Measurements from ENCODE around the gene WNT11.
A peak's percentile ranks its signal among the peaks of the same experiment; 100 is the strongest.

WNT11 gene

DNA sequence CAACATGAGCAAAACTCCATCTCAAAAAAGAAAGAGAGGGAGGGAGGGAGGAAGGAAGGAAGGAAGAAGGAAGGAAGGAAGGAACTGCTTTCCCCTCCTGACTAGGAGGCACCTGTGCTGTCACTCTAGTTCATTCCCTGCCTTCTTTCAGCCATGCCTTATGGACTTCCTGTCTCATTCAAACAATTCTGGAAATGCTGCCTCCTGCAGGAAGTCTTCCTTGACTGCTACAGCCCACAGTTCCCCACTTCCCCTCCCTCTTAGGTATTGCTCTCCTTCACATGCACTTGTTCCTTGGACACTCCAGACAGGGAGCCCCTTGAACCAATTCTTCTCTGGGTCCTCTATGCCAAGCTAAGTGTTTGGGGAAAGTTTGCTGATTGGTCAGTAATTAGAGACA is 31.6 kb upstream of the WNT11 start:
- DNase-seq, result peak; percentile 64 to 66

DNA sequence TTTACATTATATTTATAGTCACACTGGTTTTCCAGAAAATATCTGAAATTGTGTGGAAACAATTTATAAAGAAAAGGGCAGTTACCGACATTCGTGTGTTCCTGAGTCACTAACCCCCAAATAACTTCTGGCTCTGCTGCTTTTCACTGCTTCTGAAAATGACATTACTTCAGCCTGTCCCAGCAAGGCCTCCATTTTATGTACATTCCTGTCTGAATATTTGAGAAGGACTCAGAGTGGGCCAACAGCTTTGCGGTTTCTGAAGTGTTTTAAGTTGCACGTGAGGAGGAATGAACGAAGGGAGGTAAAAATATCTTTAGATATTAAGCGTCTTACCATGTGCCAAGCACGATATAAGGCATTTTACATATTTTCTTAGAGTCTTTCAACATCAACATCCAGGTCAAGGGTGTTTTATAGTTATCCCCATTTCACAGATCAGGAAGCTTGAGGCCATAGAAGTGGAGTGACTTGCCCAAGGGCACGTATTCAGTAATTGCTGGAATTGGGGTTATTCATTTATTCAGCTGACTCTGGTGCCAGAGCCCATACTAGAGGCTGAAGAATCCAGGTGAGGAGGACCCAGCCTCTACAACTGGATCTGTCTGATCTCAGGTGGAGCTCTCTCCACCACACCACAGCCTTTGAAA is 30.8 kb upstream of the WNT11 start:
- DNase-seq, result no peak

- DNase-seq, result peak; percentile 74 to 87
Measured at GRCh38 chr11:76236092-76236999, 30.0 kb upstream of the WNT11 start.

DNA sequence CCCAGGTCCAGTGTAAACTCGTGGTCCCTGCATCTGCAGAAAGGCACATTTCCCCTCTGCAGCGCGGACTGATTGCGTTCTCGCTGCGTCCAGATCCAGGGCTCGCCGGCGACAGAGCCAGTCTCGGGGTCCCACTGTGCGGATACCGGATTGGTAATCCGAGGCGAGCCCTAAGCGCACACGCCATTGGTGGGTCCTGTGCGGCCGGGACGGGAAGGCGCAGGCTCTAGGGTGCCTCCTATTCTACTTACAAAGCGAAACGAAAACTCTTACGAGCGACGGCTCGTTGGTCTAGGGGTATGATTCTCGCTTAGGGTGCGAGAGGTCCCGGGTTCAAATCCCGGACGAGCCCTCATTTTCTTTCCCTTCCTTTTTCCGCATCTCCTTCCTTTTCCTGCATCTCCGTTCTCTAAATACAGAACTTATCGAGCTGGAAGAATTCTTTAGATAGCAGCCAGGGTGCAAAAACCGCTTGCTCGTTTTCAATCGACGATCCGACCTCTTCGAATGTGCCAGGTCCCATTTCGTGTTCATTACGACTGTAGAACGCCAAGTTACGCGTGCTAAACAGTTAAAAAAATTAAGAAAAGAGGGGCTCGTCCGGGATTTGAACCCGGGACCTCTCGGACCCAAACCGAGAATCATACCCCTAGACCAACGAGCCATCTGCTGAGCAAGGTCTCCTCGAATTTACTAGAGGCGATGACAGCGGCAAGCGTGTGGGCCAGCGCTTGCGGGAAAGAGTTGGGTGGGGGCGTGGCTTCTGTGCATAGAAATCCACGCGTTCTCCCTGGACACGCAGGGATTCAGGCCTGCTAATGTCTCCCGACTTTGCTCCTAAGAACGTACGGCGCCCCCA is 29.2 kb upstream of the WNT11 start:
- DNase-seq, result peak; percentile 91 to 93

DNA sequence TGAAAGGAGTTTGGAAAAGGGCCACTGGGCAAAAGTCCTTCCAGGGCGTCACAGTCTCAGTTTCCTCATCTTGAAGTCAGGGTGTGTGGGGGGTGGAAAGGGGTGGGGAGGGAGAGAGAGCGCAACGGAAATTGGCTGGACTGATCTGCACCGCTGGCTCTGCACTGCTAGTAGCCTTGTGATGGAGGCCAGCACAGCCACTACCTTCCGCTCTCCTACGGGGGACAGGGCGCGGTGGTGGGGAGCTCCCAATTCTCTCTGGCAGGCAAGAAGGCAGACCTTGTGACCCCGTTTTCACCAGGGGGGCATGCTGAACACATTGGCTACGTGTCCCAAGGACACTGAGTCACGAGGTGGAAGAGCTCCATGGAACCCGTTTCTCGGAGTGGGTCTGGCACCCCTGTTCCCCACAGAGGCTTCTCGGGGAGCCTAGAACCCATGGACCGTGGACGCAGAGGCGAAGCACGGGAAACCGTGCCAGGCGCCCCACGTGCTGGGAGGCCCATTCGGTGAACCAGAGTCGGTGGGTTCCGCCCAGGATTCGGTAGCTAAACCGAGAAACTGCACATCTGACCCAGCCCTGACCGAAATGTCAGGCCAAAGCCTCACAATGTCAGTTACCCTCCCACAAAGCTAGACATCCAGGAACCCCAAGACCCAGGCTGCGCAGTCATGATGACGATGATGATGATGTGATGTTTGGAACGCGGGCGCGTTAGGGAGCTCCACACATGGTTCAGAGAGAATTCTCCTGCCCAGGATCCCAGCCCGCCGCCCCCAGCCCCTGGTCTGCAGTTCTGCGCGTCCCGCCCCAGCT is 28.3 kb upstream of the WNT11 start:
- peak in 1 of 2 experiments; percentile 29 for DNase-seq

DNA sequence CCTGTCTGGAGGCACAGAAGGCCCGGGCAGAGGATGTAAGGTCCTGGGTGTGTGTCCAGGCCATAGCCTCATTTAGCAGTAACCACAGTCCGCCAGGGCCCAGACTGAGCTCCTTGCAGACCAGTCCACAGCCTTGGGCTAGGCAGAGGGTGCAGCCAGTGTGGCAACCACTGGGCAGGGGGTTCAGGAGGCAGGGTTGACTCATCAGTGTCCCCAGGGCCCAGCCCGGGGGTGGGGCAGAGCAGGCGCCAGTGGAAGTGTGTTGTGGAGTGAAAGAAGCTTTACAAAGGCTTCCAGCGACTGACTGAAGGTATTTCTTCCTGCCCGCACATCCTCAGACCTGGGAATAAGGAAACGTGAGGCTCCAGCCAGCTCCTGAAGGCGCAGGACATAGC is 27.7 kb upstream of the WNT11 start:
- DNase-seq, result no peak

GRCh38 chr11:76233196-76233921 is 27.1 kb upstream of the WNT11 start:
- DNase-seq, result no peak

GRCh38 chr11:76232026-76232665 is 25.8 kb upstream of the WNT11 start:
- DNase-seq, result no peak

DNA sequence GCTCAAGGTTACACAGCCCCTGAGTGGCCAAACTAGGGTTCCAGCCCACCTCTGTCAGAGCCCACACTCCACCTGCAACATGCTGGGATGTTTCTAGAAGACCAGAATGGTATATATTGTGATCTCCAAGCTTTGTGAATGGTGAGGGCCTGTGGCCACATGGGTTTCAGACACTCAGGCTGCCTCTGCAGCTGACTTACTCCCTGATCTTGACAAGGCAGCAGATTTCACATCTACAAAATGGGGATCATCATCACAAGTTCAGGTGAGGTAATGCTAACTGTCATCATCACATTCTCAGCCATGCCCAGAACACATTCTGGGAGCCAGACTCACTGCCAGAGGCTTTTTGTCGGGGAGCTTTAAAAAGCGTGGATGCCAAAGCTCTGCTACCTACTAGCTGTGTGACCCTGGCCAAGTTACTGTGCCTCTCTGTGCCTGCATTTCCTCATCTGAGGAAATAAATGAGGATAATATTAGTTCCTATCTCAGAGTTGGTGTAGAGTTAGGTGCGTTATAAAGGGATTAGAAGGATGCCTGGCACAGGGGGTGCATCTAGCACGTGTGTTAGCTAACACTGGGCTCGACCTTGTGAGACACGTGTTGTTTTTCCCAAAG is 24.9 kb upstream of the WNT11 start:
- no peak for DNase-seq

DNA sequence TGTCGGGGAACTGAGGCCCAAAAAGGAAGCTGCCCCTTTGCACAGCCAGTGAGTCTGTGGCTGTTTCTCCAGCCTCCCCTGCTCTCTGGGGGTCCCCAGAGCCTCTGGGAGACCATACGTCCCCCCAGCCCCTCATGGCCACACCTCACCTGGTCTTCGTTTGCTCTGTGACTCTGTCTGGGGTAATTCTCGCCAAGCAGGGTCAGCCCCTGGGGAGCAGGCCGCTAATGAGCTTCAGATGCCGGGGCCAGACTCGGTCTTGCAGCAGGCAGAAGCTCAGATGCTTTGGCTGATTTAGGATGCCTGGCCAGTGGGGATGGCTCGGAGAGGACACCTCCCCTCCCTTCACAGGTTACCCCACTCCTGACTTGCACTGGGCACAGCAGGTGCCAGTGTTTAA is 24.1 kb upstream of the WNT11 start:
- DNase-seq, result no peak

GRCh38 chr11:76229690-76230240 is 23.5 kb upstream of the WNT11 start:
- no peak for DNase-seq

GRCh38 chr11:76228875-76229149 is 22.5 kb upstream of the WNT11 start:
- no peak for DNase-seq

- DNase-seq, result no peak
Measured at GRCh38 chr11:76228071-76228874, 22.0 kb upstream of the WNT11 start.

GRCh38 chr11:76226626-76227025 is 20.3 kb upstream of the WNT11 start:
- no peak for DNase-seq

GRCh38 chr11:76225122-76225611 is 18.9 kb upstream of the WNT11 start:
- DNase-seq, result no peak

DNA sequence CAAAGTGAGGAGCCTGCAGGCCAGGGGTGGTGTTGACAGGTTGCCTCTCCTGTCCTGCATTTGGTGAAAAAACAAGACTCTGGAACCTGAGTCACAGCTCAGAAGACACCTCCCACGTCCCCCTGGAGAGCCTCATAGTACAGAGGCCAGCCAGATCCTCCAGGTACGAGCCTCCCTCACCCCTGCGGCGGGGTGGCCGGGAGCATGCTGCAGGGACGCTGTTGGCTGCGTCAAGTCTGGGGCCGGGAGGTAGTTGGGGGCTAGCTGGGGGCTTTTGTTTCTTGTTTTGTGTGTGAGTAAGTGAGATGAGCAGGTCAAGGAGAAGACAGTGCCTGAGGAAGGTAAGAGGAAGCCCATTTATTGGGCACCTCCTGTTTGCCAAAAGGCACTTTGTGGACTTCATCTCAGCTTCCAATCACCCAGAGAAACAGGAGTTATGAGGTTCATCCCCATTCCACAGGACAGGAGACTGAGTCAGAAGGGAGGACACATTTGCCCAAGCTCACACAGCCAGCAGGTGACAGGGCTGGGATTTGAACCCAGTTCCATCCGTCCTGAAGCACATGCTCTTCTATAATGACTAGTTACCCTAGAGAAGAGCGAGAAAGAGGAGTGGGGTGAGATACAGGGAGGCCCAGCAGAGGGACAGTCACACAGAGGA is 18.3 kb upstream of the WNT11 start:
- no peak for DNase-seq

- DNase-seq, result no peak
Measured at GRCh38 chr11:76221365-76221764, 15.1 kb upstream of the WNT11 start.

GRCh38 chr11:76219243-76219642 is 12.9 kb upstream of the WNT11 start:
- no peak for DNase-seq

Data from SHP77 (cell line).